Pancreas (tissue), 10 donors: Measurements from ENCODE around the gene NPEPPS. TPM values are rescaled to one million over a fixed set of nuclear protein-coding genes. Genes with fewer than 3 reads are reported as not detected.

Experiments
- ATAC-seq, 4 donors: fragments of 200-7000 bp; cut with Tn5 transposase; one replicate each; pipeline versions ENCODE4 v1.8.0 to v1.9.1; 2020; ENCODE audit warnings: mild to moderate bottlenecking in 4 of 4, moderate library complexity in 4 of 4
- DNase-seq, 6 donors: peaks; one replicate each; pipeline ENCODE4 v3.0.0-alpha.2; 2020
- FAIRE-seq: peaks from 2 replicates; lab custom pipeline; 2012; peaks lifted over from hg19 to GRCh38; lab: Jason Lieb, UNC
- H3K27ac ChIP-seq, 4 donors: fragments of 200-600 bp; sonication (generic); 1 replicate in 3 of 4; 2 replicates in 1 of 4; pipeline versions ENCODE4 v1.5.0 to v1.8.0; 2020
- H3K27me3 ChIP-seq, 4 donors: fragments of 200-600 bp; one replicate each; pipeline ENCODE4 v1.8.0; 2021
- H3K36me3 ChIP-seq, 3 donors: fragments of 200-600 bp; sonication (generic) in 1 of 3; one replicate each; pipeline versions ENCODE4 v1.5.0 to v1.8.0; 2020 to 2021
- H3K4me1 ChIP-seq, 3 donors: fragments of 200-600 bp; one replicate each; pipeline ENCODE4 v1.8.0; 2021
- H3K4me3 ChIP-seq, 4 donors: fragments of 200-600 bp; sonication (generic) in 2 of 4; one replicate each; pipeline versions ENCODE4 v1.5.0 to v1.8.0; 2020 to 2021
- H3K9me3 ChIP-seq, 4 donors: fragments of 200-600 bp; one replicate each; pipeline ENCODE4 v1.8.0; 2021
- CTCF ChIP-seq, 4 donors: fragments of 200-600 bp; sonication (generic) in 3 of 4; IDR thresholded peaks; one replicate each; pipeline versions ENCODE4 v1.5.0 to v1.8.0; 2021; ENCODE audit warnings: antibody characterized with exemption in 4 of 4
- WGBS, 2 donors: extraction: QIAGEN DNeasy Blood & Tissue Kit; methylation state at CpG; one replicate each; pipeline ENCODE4 v1.1.7; 2013; 5-methylcytosine and 5-hydroxymethylcytosine counted together
- intact Hi-C, 3 donors: fragments of 100-400 bp; cut with DNase I; formaldehyde crosslinking; loops; one replicate each; pipeline versions ENCODE4 v1.11.1 to v1.14.2; 2022
- polyA plus RNA-seq, 2 donors: library from polyadenylated mRNA; stranded (reverse); fragments of 200-250 nt; gene quantifications; one replicate each; pipeline ENCODE4 v1.2.3, GENCODE V29; 2013
- total RNA-seq, 6 donors: library from RNA; stranded (reverse); fragmentation: NEBNext Ultra II Directional in 4 of 6; extraction: Animal tissue kit (Norgen Biotek cat#: 25700) in 4 of 6; gene quantifications; one replicate each; pipeline versions ENCODE4 v1.2.1 to v1.2.4, GENCODE V29; 2021 to 2023
- donor health status: healthy with polysubstance abuse.
- donor health status: DM: no; HTN: no; CAD: no; lungs with moderate emphysema.
- donor health status: DM: no; HTN: no; CAD: no.
- donor health status: control.
- donor health status: control.
- donor health status: Bipolar disorder and iron deficiency.
- donor health status: DM: yes; HTN: yes; CAD: no.
- donor health status: DM: no; HTN: no; CAD: no.
- donor health status: DM: no; HTN: no; CAD: no.
- donor health status: DM: yes; HTN: yes; CAD: no.

The NPEPPS gene
- total and polyA plus RNA-seq, 8 donors, result 31.9 to 72.3 (median 45.9) TPM

- no peak overlapping the region for H3K27ac ChIP-seq
Observed at GRCh38 chr17:47665655-47666054, 134.7 kb downstream of the NPEPPS start.

GRCh38 chr17:47669081-47669480 is 138.2 kb downstream of the NPEPPS start:
- no peak for TF ChIP-seq CTCF (IDR thresholded peaks at IDR 0.05)
- Histone ChIP-seq H3K9me3 (no peaks in the 10 kb centered on the region), H3K27ac (no peak overlapping the region), H3K27me3 (no peaks in the 10 kb centered on the region), H3K36me3 (peaks cover 7 to 93% (median 32%) of the 10 kb centered on the region in 3 donors), H3K4me1 (no peaks in the 10 kb centered on the region), H3K4me3 (no peak overlapping the region)
- FAIRE-seq (no peak), ATAC-seq (no peak), DNase-seq (no peak)
- 88 to 99% methylated on average over 4 of the region's 4 CpGs for WGBS, 2 donors
- intact Hi-C loops, result no loop called here

More at GRCh38 chr17:47665655-47666054, 134.7 kb downstream of the NPEPPS start:
- H3K4me1 ChIP-seq, result no peaks in the 10 kb centered on the region
- no peaks in the 10 kb centered on the region for H3K27me3 ChIP-seq
- no peak overlapping the region for H3K4me3 ChIP-seq
- FAIRE-seq, result no peak
- H3K36me3 ChIP-seq, result peaks cover 7 to 81% (median 34%) of the 10 kb centered on the region in 3 donors
- no peak for TF ChIP-seq CTCF (IDR thresholded peaks at IDR 0.05)
- WGBS, 2 donors, result 77 to 86% methylated on average over 3 of the region's 3 CpGs
- DNase-seq, result no peak
- intact Hi-C loops, result no loop called here
- no peak for ATAC-seq
- H3K9me3 ChIP-seq, result no peaks in the 10 kb centered on the region

- Histone ChIP-seq H3K27me3 (no peaks in the 10 kb centered on the region), H3K4me3 (no peak overlapping the region), H3K9me3 (no peaks in the 10 kb centered on the region), H3K27ac (no peak overlapping the region), H3K4me1 (no peaks in the 10 kb centered on the region), H3K36me3 (peaks cover 7 to 95% (median 38%) of the 10 kb centered on the region in 3 donors)
- intact Hi-C loops, result no loop called here
- 13 to 34% methylated on average over 1 of the region's 1 CpG for WGBS, 2 donors
- FAIRE-seq, result no peak
- no peak for TF ChIP-seq CTCF (IDR thresholded peaks at IDR 0.05)
- peak in 1 of 4 donors; percentile 29 for ATAC-seq
- no peak for DNase-seq
Observed at GRCh38 chr17:47670064-47670463, 139.2 kb downstream of the NPEPPS start.

Other genes with a start within 250 kb of the NPEPPS start
- 1 to 10 TPM in 5 of 6 donors, under 1 TPM in 1; 0.82 to 6.7 (median 2.6) TPM for gene EFCAB13, start 207.2 kb upstream of the NPEPPS start, total RNA-seq
- gene EFCAB13, start 207.2 kb upstream of the NPEPPS start, polyA plus RNA-seq, result 1 to 10 TPM in 1 of 2 donors, under 1 TPM in 1; 0.46 to 1.2 TPM
- 100 to 1,000 TPM in 5 of 6 donors, 10 to 100 TPM in 1; 91.5 to 126 (median 118) TPM for gene KPNB1, start 118.8 kb downstream of the NPEPPS start, total RNA-seq
- gene KPNB1, start 118.8 kb downstream of the NPEPPS start, polyA plus RNA-seq, result 10 to 100 TPM; 18.1 to 36.7 TPM
- gene TBKBP1, start 163.1 kb downstream of the NPEPPS start, total RNA-seq, result 1 to 10 TPM; 4.7 to 7.0 (median 5.7) TPM
- 10 to 100 TPM; 11.1 to 21.2 TPM for gene TBKBP1, start 163.1 kb downstream of the NPEPPS start, polyA plus RNA-seq
- gene TBX21, start 202.1 kb downstream of the NPEPPS start, total RNA-seq, result under 1 TPM in 5 of 6 donors, not detected in 1; 0.16 to 0.40 (median 0.19) TPM
- gene TBX21, start 202.1 kb downstream of the NPEPPS start, polyA plus RNA-seq, result under 1 TPM in 1 of 2 donors, not detected in 1; 0.09 TPM